Tibial artery (tissue), 4 donors: ENCODE data around the gene SEPTIN6.

Experiments used
- DNase-seq, 2 donors: peaks; one replicate each; pipeline ENCODE4 v3.0.0-alpha.2; 2019
- H3K27ac ChIP-seq, 2 donors: fragments of 200-600 bp; sonication (generic) in 1 of 2; 1 replicate in 1 of 2; 2 replicates in 1 of 2; pipeline ENCODE4 v1.5.1; 2018 to 2019; ENCODE audit warnings: mild to moderate bottlenecking in 1 of 2
- H3K27me3 ChIP-seq, 2 donors: fragments of 200-600 bp; sonication (generic) in 1 of 2; one replicate each; pipeline versions ENCODE4 v1.5.1 to v1.6.0; 2016 to 2019
- H3K36me3 ChIP-seq, 3 donors: fragments of 200-600 bp; sonication (generic) in 2 of 3; one replicate each; pipeline ENCODE4 v1.5.1; 2016 to 2019; ENCODE audit warnings: mild to moderate bottlenecking in 2 of 3
- H3K4me1 ChIP-seq, 4 donors: fragments of 200-600 bp; sonication (generic) in 2 of 4; 1 replicate in 3 of 4; 2 replicates in 1 of 4; pipeline ENCODE4 v1.5.1; 2016 to 2019
- H3K4me3 ChIP-seq, 2 donors: fragments of 200-600 bp; sonication (generic) in 1 of 2; 1 replicate in 1 of 2; 2 replicates in 1 of 2; pipeline ENCODE4 v1.5.1; 2018 to 2019; ENCODE audit warnings: mild to moderate bottlenecking in 2 of 2
- H3K9me3 ChIP-seq, 3 donors: fragments of 200-600 bp; sonication (generic) in 1 of 3; one replicate each; pipeline ENCODE4 v1.5.1; 2016 to 2019
- CTCF ChIP-seq, 2 experiments: fragments of 200-600 bp in 1 of 2; fragments of 450-650 bp in 1 of 2; IDR thresholded peaks; one replicate each; pipeline ENCODE4 v1.5.1; 2017 to 2019; ENCODE audit warnings: antibody characterized with exemption in 2 of 2, mild to moderate bottlenecking in 1 of 2, moderate library complexity in 1 of 2
- intact Hi-C: fragments of 100-400 bp; cut with DNase I; formaldehyde crosslinking; loops from one replicate; pipeline ENCODE4 v1.15.0; 2023; ENCODE audit warnings: low total_unique reads

The SEPTIN6 gene

GRCh38 chrX:119643696-119644095 lies 49.3 kb downstream of the SEPTIN6 start:
- no peak for DNase-seq
- H3K4me1 ChIP-seq: no peaks in the 10 kb centered on the region
- intact Hi-C loops: no loop called here
- TF ChIP-seq CTCF (IDR thresholded peaks at IDR 0.05): no peak
- H3K36me3 ChIP-seq: no peaks in the 10 kb centered on the region
- no peaks in the 10 kb centered on the region for H3K9me3 ChIP-seq
- H3K4me3 ChIP-seq: no peak overlapping the region
- H3K27me3 ChIP-seq: no peaks in the 10 kb centered on the region
- H3K27ac ChIP-seq: no peak overlapping the region
